A673 (cell line): Measurements from ENCODE around the gene C16orf86. TPM values are rescaled to one million over a fixed set of nuclear protein-coding genes. Genes with fewer than 3 reads are reported as not detected.

Experiments used
- BruUV-seq: library from RNA; stranded (reverse); fragments of 400-500 nt; replicated peaks from 2 replicates; lab custom pipeline; 2021; lab: Mats Ljungman, UMichigan
- CTCF ChIA-PET: fragments of 300-600 bp; sonication (Branson Sonifier 250); formaldehyde crosslinking; loops from one replicate; lab custom pipeline; 2022; ENCODE audit warnings: antibody characterized with exemption; lab: Charles Lee
- POLR2A ChIA-PET: fragments of 300-600 bp; sonication (Branson Sonifier 250); formaldehyde crosslinking; loops from one replicate; lab custom pipeline; 2022; ENCODE audit warnings: antibody characterized with exemption; ENCODE audit not compliant: low non-redundant PET; lab: Charles Lee
- DNase-seq: peaks from one replicate; pipeline ENCODE4 v3.0.0-alpha.2; 2015; ENCODE audit warnings: low spot score
- H3K27ac ChIP-seq: fragments of 200-600 bp; sonication (generic); 2 replicates; pipeline ENCODE4 v1.5.1; 2016; ENCODE audit warnings: mixed run types, low read depth, mild to moderate bottlenecking, mixed read lengths, antibody characterized with exemption, low read length; ENCODE audit not compliant: poor library complexity, severe bottlenecking
- H3K27me3 ChIP-seq: fragments of 200-600 bp; sonication (generic); replicated peaks from 2 replicates; pipeline ENCODE4 v1.6.1; 2017; ENCODE audit warnings: mixed run types, low read depth, mild to moderate bottlenecking, mixed read lengths, antibody characterized with exemption, low read length; ENCODE audit not compliant: insufficient read depth, poor library complexity
- H3K36me3 ChIP-seq: fragments of 200-600 bp; sonication (generic); 2 replicates; pipeline ENCODE4 v1.6.1; 2016; ENCODE audit warnings: mixed run types, mild to moderate bottlenecking, mixed read lengths, antibody characterized with exemption, low read length; ENCODE audit not compliant: insufficient read depth, poor library complexity, severe bottlenecking
- H3K4me1 ChIP-seq: fragments of 200-600 bp; sonication (generic); 2 replicates; pipeline ENCODE4 v1.6.1; 2017; ENCODE audit warnings: mixed run types, mild to moderate bottlenecking, mixed read lengths, antibody characterized with exemption, low read length; ENCODE audit not compliant: insufficient read depth, poor library complexity, severe bottlenecking
- H3K4me3 ChIP-seq: fragments of 200-600 bp; sonication (generic); 2 replicates; pipeline ENCODE4 v1.5.1; 2016; ENCODE audit warnings: low read depth, mixed run types, mild to moderate bottlenecking, mixed read lengths, low read length; ENCODE audit not compliant: poor library complexity, severe bottlenecking
- H3K9me3 ChIP-seq: fragments of 200-600 bp; sonication (generic); 2 replicates; pipeline ENCODE4 v1.6.1; 2016; ENCODE audit warnings: mixed run types, low read depth, mild to moderate bottlenecking, mixed read lengths, antibody characterized with exemption, low read length; ENCODE audit not compliant: poor library complexity, severe bottlenecking
- CTCF ChIP-seq: fragments of 300-800, 200-600 bp; sonication (generic); conservative IDR thresholded peaks from 2 replicates; pipeline ENCODE4 v1.5.1; 2017; ENCODE audit warnings: low read depth, mild to moderate bottlenecking, antibody characterized with exemption, low read length, moderate library complexity, mixed read lengths
- EZH2 ChIP-seq: fragments of 200-600 bp; sonication (generic); IDR thresholded peaks from 2 replicates; pipeline ENCODE4 v1.6.1; 2017; ENCODE audit warnings: borderline replicate concordance, low read depth, mild to moderate bottlenecking, mixed read lengths, antibody characterized with exemption, low read length; ENCODE audit not compliant: poor library complexity, severe bottlenecking
- intact Hi-C: fragments of 100-400 bp; cut with micrococcal nuclease; formaldehyde crosslinking; loops from one replicate; pipeline ENCODE4 v1.10.0; 2022; ENCODE audit not compliant: unreplicated experiment
- total RNA-seq: library from RNA; stranded (reverse); gene quantifications from 2 replicates; pipeline ENCODE4 v1.2.3, GENCODE V29; 2021

The C16orf86 gene
- total RNA-seq, 1 experiment from 2014 or later, result not detected

DNA sequence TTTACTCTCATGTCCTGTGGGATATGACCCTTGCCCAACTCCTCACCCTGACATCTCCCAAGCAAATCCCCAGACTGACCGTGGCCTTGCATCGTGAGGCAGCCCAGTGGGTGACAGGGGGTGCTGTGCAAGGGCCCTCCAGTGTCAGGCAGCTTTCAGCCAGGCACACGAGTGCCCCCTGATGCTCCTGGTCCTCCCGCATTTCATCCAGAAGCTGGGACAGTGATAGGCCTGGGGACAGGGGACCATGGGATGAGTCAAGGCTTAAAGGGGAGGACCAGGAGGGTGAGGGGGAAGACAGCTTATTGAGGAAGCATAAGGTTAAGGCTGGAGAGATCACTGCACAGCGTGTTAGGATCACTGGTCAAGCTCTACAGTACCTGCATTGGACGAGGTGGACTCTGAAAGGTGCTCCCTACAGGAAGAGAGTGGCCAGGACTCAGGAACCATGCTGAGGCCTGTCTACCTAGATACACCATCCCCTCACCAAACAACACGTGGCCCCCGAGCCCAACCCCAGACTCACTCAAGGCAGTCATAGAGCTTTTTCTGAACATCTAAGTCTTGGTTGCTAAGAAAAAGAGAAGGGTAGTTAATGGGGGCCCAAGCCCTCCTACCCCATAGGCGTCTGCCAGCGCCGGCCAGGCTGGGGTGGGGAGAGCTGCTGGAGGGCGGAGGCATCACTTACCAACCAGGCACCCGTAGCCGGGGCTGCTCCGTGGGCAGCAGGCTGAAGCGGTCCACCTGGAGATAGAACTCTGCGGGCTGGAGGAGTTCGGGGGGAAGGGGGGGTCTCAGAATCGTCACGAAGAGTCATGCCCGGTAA lies 7.6 kb upstream of the C16orf86 start:
- peaks cover 6% of the 10 kb centered on the region for H3K36me3 ChIP-seq
- no TSS peak for BruUV-seq
- intact Hi-C loops, result no loop called here
- DNase-seq, result no peak
- ChIA-PET CTCF (interaction anchor here (2.7 kb wide), 1 partner anchor 138 kb away, joined by 17 read pairs; no protein-coding TSS in a partner anchor), POLR2A (no interaction called here)
- H3K27me3 ChIP-seq, result no peaks in the 10 kb centered on the region
- TF ChIP-seq CTCF (no peak), EZH2 (no peak)
- peak overlapping the region; percentile 86 for H3K27ac ChIP-seq
- no peaks in the 10 kb centered on the region for H3K9me3 ChIP-seq
- peaks cover 12% of the 10 kb centered on the region for H3K4me1 ChIP-seq
- H3K4me3 ChIP-seq, result peak overlapping the region; percentile 66

- Histone ChIP-seq H3K4me3 (peak within 1 kb of the TSS; percentile 66), H3K27ac (peak within 1 kb of the TSS; percentile 86), H3K36me3 (peaks cover 6% of the 10 kb centered on the region), H3K4me1 (peaks cover 12% of the 10 kb centered on the region), H3K9me3 (no peaks in the 10 kb centered on the region), H3K27me3 (no peaks in the 10 kb centered on the region)
- intact Hi-C loops, result no loop called here
- TSS peak; percentile 78 for BruUV-seq
- DNase-seq, result peak; percentile 97
- ChIA-PET CTCF (interaction anchor here (0.6 to 2.7 kb wide), 5 partner anchors 13 to 146 kb away, joined by 3 to 17 read pairs (median 3); no protein-coding TSS in a partner anchor), POLR2A (interaction anchor here (0.6 to 1.0 kb wide), 3 partner anchors 98 to 426 kb away, joined by 3 to 6 read pairs (median 3); partner anchors contain the start of genes CTCF, NFATC3 and RANBP10)
- TF ChIP-seq EZH2, result no peak
- no peak for TF ChIP-seq CTCF
These were observed 6.7 kb upstream of the C16orf86 start, which contains the start of gene ACD for GRCh38 chr16:67659675-67660563. TSS of gene ACD (minus strand) at chr16:67660260. CDS start at chr16:67660220, 40 bp downstream.

- Histone ChIP-seq H3K27me3 (no peaks in the 10 kb centered on the region), H3K4me1 (peaks cover 12% of the 10 kb centered on the region), H3K36me3 (peaks cover 6% of the 10 kb centered on the region), H3K4me3 (peak within 1 kb of the TSS; percentile 66), H3K9me3 (no peaks in the 10 kb centered on the region), H3K27ac (peak within 1 kb of the TSS; percentile 86)
- ChIA-PET CTCF (interaction anchor here (1.0 to 2.7 kb wide), 4 partner anchors 12 to 147 kb away, joined by 3 to 17 read pairs (median 4); no protein-coding TSS in a partner anchor), POLR2A (interaction anchor here (1.0 kb wide), 2 partner anchors 98 to 425 kb away, joined by 3 to 6 read pairs; partner anchors contain the start of genes CTCF and NFATC3)
- TF ChIP-seq CTCF (no peak), EZH2 (no peak)
- no TSS peak for BruUV-seq
- DNase-seq, result peak; percentile 99
- intact Hi-C loops, result no loop called here
These were observed 6.0 kb upstream of the C16orf86 start, which contains the start of gene PARD6A for GRCh38 chr16:67660564-67661028. TSS of gene PARD6A (plus strand) at chr16:67660960. CDS start at chr16:67661039, 79 bp downstream.
